K562 (cell line): Measurements from ENCODE around the gene RBM45. TPM values are rescaled to one million over a fixed set of nuclear protein-coding genes. Genes with fewer than 3 reads are reported as not detected.

ENCODE experiments used
- ATAC-seq: fragments of 200-7000 bp; cut with Tn5 transposase; 3 replicates; pipeline ENCODE4 v1.9.1; 2020; ENCODE audit warnings: moderate library complexity
- BruUV-seq: library from RNA; stranded (reverse); fragments of 400-500 nt; replicated peaks from 2 replicates; lab custom pipeline; 2021; lab: Mats Ljungman, UMichigan
- CTCF ChIA-PET: fragments of 300-600 bp; formaldehyde crosslinking; extraction: SDS; loops from one replicate; lab custom pipeline; 2021; ENCODE audit warnings: low intra/inter-chr PET ratio; lab: Yijun Ruan, JAX
- POLR2A ChIA-PET: fragments of 300-600, 350-650 bp; sonication (Branson Sonifier 250); formaldehyde crosslinking; extraction: SDS; loops from one replicate; lab custom pipeline; 2021; ENCODE audit warnings: antibody characterized with exemption, inconsistent platforms; lab: Yijun Ruan, JAX
- DNase-seq, 4 experiments: peaks; one replicate each; pipeline versions ENCODE4 v3.0.0 to v3.0.0-alpha.2; 2011 to 2018; ENCODE audit warnings: low spot score in 3 of 4, mixed read lengths in 3 of 4; ENCODE audit errors: extremely low read depth in 1 of 4
- FAIRE-seq: peaks from 2 replicates; lab custom pipeline; 2011; peaks lifted over from hg19 to GRCh38; lab: Jason Lieb, UNC
- H2AFZ ChIP-seq: 2 replicates; pipeline ENCODE4 v1.6.0; 2011; ENCODE audit warnings: low read depth, low read length, control low read depth, inconsistent platforms
- H3K27ac ChIP-seq: fragments of 200-600 bp; 3 replicates; pipeline ENCODE4 v1.8.0; 2011; ENCODE audit warnings: low read depth, mild to moderate bottlenecking, control low read depth, inconsistent platforms, low read length, moderate library complexity, mixed read lengths; ENCODE audit errors: extremely low read depth
- H3K27me3 ChIP-seq, 2 experiments: fragments of 300-600 bp in 1 of 2; 2 replicates in 1 of 2; 3 replicates in 1 of 2; pipeline versions ENCODE4 v1.6.0 to v1.8.0; 2011; ENCODE audit warnings: inconsistent platforms in 2 of 2, low read length in 2 of 2, mild to moderate bottlenecking in 1 of 2, mixed read lengths in 1 of 2, moderate library complexity in 1 of 2; ENCODE audit not compliant: control insufficient read depth in 2 of 2, insufficient read depth in 2 of 2
- H3K36me3 ChIP-seq: fragments of 300-600 bp; 3 replicates; pipeline ENCODE4 v1.8.0; 2011; ENCODE audit warnings: mild to moderate bottlenecking, low read length, inconsistent platforms; ENCODE audit not compliant: control insufficient read depth, insufficient read depth
- H3K4me1 ChIP-seq, 2 experiments: fragments of 200-600 bp in 1 of 2; replicated peaks in 1 of 2; 2 replicates in 1 of 2; 3 replicates in 1 of 2; pipeline versions ENCODE4 v1.5.1 to v1.8.0; 2011; ENCODE audit warnings: inconsistent platforms in 2 of 2, low read length in 2 of 2, mild to moderate bottlenecking in 1 of 2, mixed read lengths in 1 of 2, moderate library complexity in 1 of 2; ENCODE audit not compliant: control insufficient read depth in 2 of 2, insufficient read depth in 2 of 2
- H3K4me2 ChIP-seq: 2 replicates; pipeline ENCODE4 v1.6.1; 2011; ENCODE audit warnings: low read length, control low read depth, inconsistent platforms, mixed read lengths; ENCODE audit not compliant: insufficient read depth
- H3K4me3 ChIP-seq: fragments of 200-600 bp; sonication (generic), shearing (Covaris generic); 2 replicates; pipeline ENCODE4 v1.5.1; 2016; ENCODE audit warnings: control low read depth, inconsistent platforms
- H3K79me2 ChIP-seq: fragments of 200-600 bp; 3 replicates; pipeline ENCODE4 v1.8.0; 2011; ENCODE audit warnings: low read length, inconsistent platforms; ENCODE audit not compliant: control insufficient read depth, insufficient read depth
- H3K9ac ChIP-seq, 2 experiments: 2 replicates each; pipeline versions ENCODE4 v1.6.0 to v1.6.1; 2011; ENCODE audit warnings: low read depth in 2 of 2, low read length in 2 of 2, control low read depth in 1 of 2, inconsistent platforms in 1 of 2, mild to moderate bottlenecking in 1 of 2, mixed read lengths in 1 of 2; ENCODE audit not compliant: insufficient read depth in 1 of 2
- H3K9me1 ChIP-seq: one replicate; pipeline ENCODE4 v1.6.0; 2011; ENCODE audit warnings: inconsistent platforms, mild to moderate bottlenecking, low read length, moderate library complexity; ENCODE audit not compliant: control insufficient read depth, insufficient read depth
- H3K9me3 ChIP-seq: replicated peaks from 2 replicates; pipeline ENCODE4 v1.5.1; 2011; ENCODE audit warnings: low read depth, low read length, inconsistent platforms; ENCODE audit not compliant: control insufficient read depth, insufficient read depth
- H4K20me1 ChIP-seq: replicated peaks from 2 replicates; pipeline ENCODE4 v1.6.1; 2011; ENCODE audit warnings: low read length, inconsistent platforms, mixed read lengths; ENCODE audit not compliant: control insufficient read depth, insufficient read depth
- CEBPG ChIP-seq, 3 experiments: fragments of 200-800 bp in 1 of 3; sonication (Bioruptor generic) in 1 of 3; sonication (generic) in 1 of 3; formaldehyde crosslinking in 1 of 3; IDR thresholded peaks in 2 of 3; conservative IDR thresholded peaks in 1 of 3; 2 replicates each; pipeline versions ENCODE4 v1.6.1 to v1.8.0; 2016 to 2022; ENCODE audit warnings: missing compliant biosample characterization in 2 of 3, missing genetic modification characterization in 2 of 3, mild to moderate bottlenecking in 1 of 3, missing genetic modification reagents in 1 of 3
- GATAD2A ChIP-seq: fragments of 450-650 bp; IDR thresholded peaks from 2 replicates; pipeline ENCODE4 v1.6.1; 2017
- MAFK ChIP-seq: IDR thresholded peaks from 2 replicates; pipeline ENCODE4 v1.6.1; 2011; ENCODE audit warnings: low read length, improper control_type of control experiment
- PTRF ChIP-seq: fragments of 450-650 bp; IDR thresholded peaks from 2 replicates; pipeline ENCODE4 v1.6.1; 2016; ENCODE audit warnings: mild to moderate bottlenecking, missing genetic modification characterization, missing compliant biosample characterization
- RAD21 ChIP-seq, 2 experiments: fragments of 250-450 bp in 1 of 2; fragments of 450-650 bp in 1 of 2; sonication (Bioruptor Pico) in 1 of 2; formaldehyde crosslinking in 1 of 2; IDR thresholded peaks in 1 of 2; conservative IDR thresholded peaks in 1 of 2; 2 replicates each; pipeline versions ENCODE4 v1.4.0 to v1.8.0; 2020 to 2022; ENCODE audit warnings: mild to moderate bottlenecking in 2 of 2, moderate library complexity in 1 of 2
- STAT6 ChIP-seq: sonication (generic); formaldehyde crosslinking; IDR thresholded peaks from 2 replicates; pipeline ENCODE4 v1.8.1; 2023; ENCODE audit warnings: mild to moderate bottlenecking, missing genetic modification reagents
- ZNF316 ChIP-seq: fragments of 450-650 bp; IDR thresholded peaks from 2 replicates; pipeline ENCODE4 v1.6.1; 2016
- ZNF766 ChIP-seq: fragments of 200-800 bp; sonication (Bioruptor generic); conservative IDR thresholded peaks from 2 replicates; pipeline ENCODE4 v1.6.1; 2016; ENCODE audit warnings: missing genetic modification characterization, missing compliant biosample characterization
- WGBS: fragments of 100-300 bp; shearing (Covaris generic); methylation state at CpG from one replicate; pipeline ENCODE4 v1.1.6; 2016; ENCODE audit warnings: low coverage, mixed read lengths; ENCODE audit not compliant: insufficient coverage; ENCODE audit errors: missing lambda C conversion rate; 5-methylcytosine and 5-hydroxymethylcytosine counted together
- in situ Hi-C: fragments of 300-500 bp; cut with MboI; formaldehyde crosslinking; loops from 4 replicates; pipeline ENCODE4 v1.15.0; 2018; ENCODE audit warnings: inconsistent platforms, mixed read lengths
- intact Hi-C: fragments of 100-400 bp; cut with micrococcal nuclease; formaldehyde crosslinking; loops from 2 replicates; pipeline ENCODE4 v1.14.2; 2022
- polyA plus RNA-seq, 8 experiments: library from polyadenylated mRNA; depleted of rRNA in 4 of 8; stranded (reverse) in 5 of 8; unstranded in 3 of 8; fragments of >200 nt; fragmentation: Nextera tagmentation in 2 of 8; fragmentation: Illumina TruSeq in 1 of 8; extraction: Ambion mirVana in 2 of 8; extraction: Trizol in 1 of 8; gene quantifications; 2 replicates each; pipeline versions ENCODE4 v1.2.1 to v1.2.3, GENCODE V29; 2011 to 2014; ENCODE audit warnings: inconsistent platforms in 1 of 8, missing spikeins in 1 of 8
- total RNA-seq, 7 experiments: library from RNA; depleted of rRNA in 6 of 7; stranded (reverse); fragments of >200 nt in 6 of 7; fragmentation: Illumina TruSeq in 2 of 7; extraction: Trizol in 2 of 7; gene quantifications; 2 replicates each; pipeline versions ENCODE4 v1.2.1 to v1.2.3, GENCODE V29; 2011 to 2021; ENCODE audit warnings: low replicate concordance in 1 of 7

RBM45 gene
- total and polyA plus RNA-seq, 9 of the 15 experiments (the other 6 are each of a cell fraction or from before 2014, with no cell fraction given): 6.7 to 22.0 (median 15.0) TPM

- TF ChIP-seq RAD21 (CRISPR knock-in tag; conservative IDR thresholded peaks at IDR 0.05 in 1 of 2, IDR thresholded peaks at IDR 0.05 in 1 of 2) (no peak), ZNF766 (CRISPR knock-in tag) (no peak), MAFK (peak; percentile 38; the same call in 1 of the 2 replicates), PTRF (tag) (no peak)
Observed at GRCh38 chr2:178119179-178119922, 7.1 kb downstream of the RBM45 start (continued).

GRCh38 chr2:178123163-178123562 is 10.9 kb downstream of the RBM45 start:
- H3K36me3 ChIP-seq: peaks cover 65% of the 10 kb centered on the region
- H2AFZ ChIP-seq: no peak overlapping the region
- no peaks in the 10 kb centered on the region for H3K4me1 ChIP-seq
- no peak overlapping the region for H3K4me3 ChIP-seq
- no peaks in the 10 kb centered on the region for H3K9me3 ChIP-seq
- ATAC-seq (no peak), FAIRE-seq (no peak), DNase-seq (no peak)
- no peak overlapping the region for H3K4me2 ChIP-seq
- intact Hi-C loops (no loop called here), in situ Hi-C loops (no loop called here)
- WGBS: 64% methylated on average over 2 of the region's 2 CpGs
- ChIA-PET CTCF (no interaction called here), POLR2A (interaction anchor here (0.8 to 2.0 kb wide), 3 partner anchors 11 to 291 kb away, joined by 3 to 7 read pairs (median 5); partner anchors contain the start of gene RBM45)
- H4K20me1 ChIP-seq: no peaks in the 10 kb centered on the region
- no peaks in the 10 kb centered on the region for H3K27me3 ChIP-seq
- no TSS peak for BruUV-seq
- H3K27ac ChIP-seq: no peak overlapping the region
- H3K79me2 ChIP-seq: no peaks in the 10 kb centered on the region
- no peaks in the 10 kb centered on the region for H3K9me1 ChIP-seq
- H3K9ac ChIP-seq: no peak overlapping the region
- peak; percentile 61; the same call in 1 of the 2 replicates for TF ChIP-seq ZNF316
- no peak for TF ChIP-seq STAT6 (CRISPR knock-in tag)
- no peak for TF ChIP-seq GATAD2A
- no peak for TF ChIP-seq CEBPG (CRISPR knock-in tag; IDR thresholded peaks at IDR 0.05)
- no peak for TF ChIP-seq CEBPG (tag; conservative IDR thresholded peaks at IDR 0.05 in 1 of 2, IDR thresholded peaks at IDR 0.05 in 1 of 2)
